ENCODE data around the gene NAALADL2. TPM values are rescaled to one million over a fixed set of nuclear protein-coding genes. Genes with fewer than 3 reads are reported as not detected.
"Not testable (repeated sequence)": the region's sequence is repeated elsewhere in the genome, so short reads cannot be mapped to it uniquely, and the experiment has no call there.

The NAALADL2 gene
- total RNA-seq, 1 donor from 2014 or later, result 0.20 TPM

DNA sequence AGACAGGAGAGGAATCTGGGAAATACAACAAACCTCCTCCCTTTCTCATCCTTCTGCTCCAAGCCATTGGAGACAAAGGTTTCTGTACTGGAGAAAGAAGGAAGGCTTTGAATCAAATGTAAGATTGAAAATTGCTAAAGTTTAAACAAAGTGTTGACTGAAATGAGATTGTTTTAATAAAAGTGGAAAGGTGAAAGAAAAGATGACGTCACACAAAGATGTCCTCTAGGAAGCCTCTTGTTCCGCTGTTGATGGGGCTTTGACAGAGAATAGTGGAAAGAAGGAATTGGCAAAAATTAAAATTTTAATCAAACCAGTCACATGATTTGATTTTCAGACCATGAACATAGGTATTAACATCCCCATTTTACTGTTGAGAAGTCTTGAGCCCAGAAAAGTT is 967.6 kb downstream of the NAALADL2 start:
- DNase-seq (ENCODE audit: low read depth in 2 of 2), result no peak

DNA sequence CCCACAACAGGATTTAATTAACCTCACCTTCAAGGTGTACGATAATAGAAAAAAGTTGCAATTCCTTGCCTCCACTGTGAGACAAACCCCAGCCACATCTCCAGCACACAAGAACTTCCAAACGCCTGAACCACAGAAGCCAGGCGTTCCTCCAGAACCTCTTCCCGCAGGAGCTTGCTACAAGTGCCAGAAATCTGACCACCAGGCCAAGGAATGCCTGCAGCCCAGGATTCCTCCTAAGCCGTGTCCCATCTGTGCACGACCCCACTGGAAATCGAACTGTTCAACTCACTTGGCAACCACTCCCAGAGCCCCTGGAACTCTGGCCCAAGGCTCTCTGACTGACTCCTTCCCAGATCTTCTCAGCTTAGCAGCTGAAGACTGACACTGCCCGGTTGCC is 970.7 kb downstream of the NAALADL2 start:
- DNase-seq (ENCODE audit: low read depth in 2 of 2), result not testable (repeated sequence)

DNA sequence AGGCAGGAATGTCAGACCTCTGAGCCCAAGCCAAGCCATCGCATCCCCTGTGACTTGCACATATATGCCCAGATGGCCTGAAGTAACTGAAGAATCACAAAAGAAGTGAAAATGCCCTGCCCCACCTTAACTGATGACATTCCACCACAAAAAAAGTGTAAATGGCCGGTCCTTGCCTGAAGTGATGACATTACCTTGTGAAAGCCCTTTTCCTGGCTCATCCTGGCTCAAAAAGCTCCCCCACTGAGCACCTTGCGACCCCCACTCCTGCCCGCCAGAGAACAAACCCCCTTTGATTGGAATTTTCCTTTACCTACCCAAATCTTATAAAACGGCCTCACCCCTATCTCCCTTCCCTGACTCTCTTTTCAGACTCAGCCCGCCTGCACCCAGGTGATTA is 976.6 kb downstream of the NAALADL2 start:
- DNase-seq (ENCODE audit: low read depth in 2 of 2), result not testable (repeated sequence)

GRCh38 chr3:175836617-175837016 is 977.5 kb downstream of the NAALADL2 start:
- no peak for DNase-seq (ENCODE audit: low read depth in 2 of 2)

- no peak for DNase-seq (ENCODE audit: low read depth in 2 of 2)
Measured at GRCh38 chr3:175837962-175838361, 978.8 kb downstream of the NAALADL2 start.

- DNase-seq (ENCODE audit: low read depth in 2 of 2), result no peak
Measured at GRCh38 chr3:175839366-175840005, 980.4 kb downstream of the NAALADL2 start.

- DNase-seq (ENCODE audit: low read depth in 2 of 2), result no peak
Measured at GRCh38 chr3:175851541-175851940, 992.4 kb downstream of the NAALADL2 start.

DNA sequence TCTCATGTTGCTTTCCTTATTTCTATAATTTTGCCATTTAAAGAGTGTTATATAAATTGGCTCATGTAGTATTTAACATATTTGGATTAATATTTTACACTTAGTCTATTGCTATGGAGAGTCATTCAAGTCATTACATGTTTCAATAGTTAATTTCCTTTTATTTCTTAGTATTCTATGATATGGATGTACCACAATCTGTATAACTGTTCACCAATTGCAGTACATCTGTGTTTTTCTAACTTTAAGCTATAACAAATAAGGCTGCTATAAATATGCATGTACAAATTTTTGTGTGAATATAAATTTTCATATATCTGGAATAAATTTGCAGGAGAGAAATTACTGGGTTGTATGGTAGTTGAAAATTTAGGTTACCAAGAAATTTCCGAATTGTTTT is 993.4 kb downstream of the NAALADL2 start:
- no peak for DNase-seq (ENCODE audit: low read depth in 2 of 2)

- DNase-seq (ENCODE audit: low read depth in 2 of 2), result no peak
Measured at GRCh38 chr3:175857666-175858270, 998.6 kb downstream of the NAALADL2 start.
